GM12892 (cell line): Measurements from ENCODE around the gene CEP128.

Experiments used
- POLR2A ChIP-seq: IDR thresholded peaks from 2 replicates; pipeline ENCODE4 v1.6.1; 2011; ENCODE audit warnings: low read depth, low read length, control low read depth
- POLR2AphosphoS5 ChIP-seq: IDR thresholded peaks from 2 replicates; pipeline ENCODE4 v1.6.1; 2011; ENCODE audit warnings: low read depth, low read length, control low read depth

GRCh38 chr14:80658733-80659132 lies 282.8 kb downstream of the CEP128 start:
- TF ChIP-seq POLR2AphosphoS5: no peak
- no peak for TF ChIP-seq POLR2A
